ENCODE results near the gene MRPS18B. TPM values are rescaled to one million over a fixed set of nuclear protein-coding genes. Genes with fewer than 3 reads are reported as not detected.
"Not testable (repeated sequence)": the region's sequence is repeated elsewhere in the genome, so short reads cannot be mapped to it uniquely, and the experiment has no call there.

MRPS18B gene
- total RNA-seq, 2 experiments from 2014 or later = 105 to 106 TPM

DNA sequence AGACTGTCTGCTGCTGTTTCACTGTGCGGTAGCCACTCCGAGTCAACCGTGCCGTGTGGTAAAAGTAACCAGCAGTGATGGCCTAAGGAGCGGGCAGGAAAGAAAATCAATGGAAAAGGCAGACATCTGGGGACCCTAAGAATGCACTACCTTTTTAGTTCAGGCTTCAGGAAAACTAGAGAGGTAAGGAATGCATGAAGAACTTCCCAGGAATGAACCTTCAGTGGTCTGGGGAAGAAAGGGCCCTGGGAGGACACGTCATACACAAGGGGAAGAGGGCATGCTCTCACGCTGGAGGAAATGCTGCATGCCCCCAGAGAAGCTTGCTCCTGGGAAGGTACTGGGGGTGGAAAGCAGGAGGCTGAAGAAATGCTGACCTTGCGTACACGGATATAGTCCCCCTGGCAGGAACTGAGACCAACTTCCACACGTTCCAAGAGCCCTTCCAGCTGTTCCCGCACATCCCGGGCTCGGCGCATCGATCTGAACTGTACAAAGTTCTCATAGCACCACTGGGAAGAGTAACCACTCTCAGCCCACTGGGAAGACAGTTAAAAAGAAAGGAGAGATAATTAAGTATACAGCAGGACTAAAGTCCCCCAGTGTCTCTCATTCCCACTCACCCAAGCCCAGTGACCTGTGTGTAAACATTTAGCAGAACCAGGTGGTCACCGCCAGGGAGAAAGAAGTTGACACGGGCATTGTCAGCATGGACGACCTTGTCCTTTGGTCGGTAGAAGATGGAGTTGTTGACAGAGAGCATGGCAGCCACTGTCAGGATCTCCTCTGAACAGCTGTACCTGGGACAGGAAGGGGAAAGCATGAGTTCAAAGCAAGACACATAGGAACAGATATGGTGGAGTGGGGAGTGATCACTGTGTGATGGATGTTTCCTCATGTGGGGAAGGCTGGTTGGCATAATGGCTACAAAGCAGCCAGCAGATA, 37.4 kb downstream of the MRPS18B start:
- CTCF ChIA-PET = interaction anchor here (1.5 kb wide), 1 partner anchor 425 kb away, joined by 5 read pairs; no protein-coding TSS in a partner anchor
- POLR2A ChIA-PET = no interaction called here

DNA sequence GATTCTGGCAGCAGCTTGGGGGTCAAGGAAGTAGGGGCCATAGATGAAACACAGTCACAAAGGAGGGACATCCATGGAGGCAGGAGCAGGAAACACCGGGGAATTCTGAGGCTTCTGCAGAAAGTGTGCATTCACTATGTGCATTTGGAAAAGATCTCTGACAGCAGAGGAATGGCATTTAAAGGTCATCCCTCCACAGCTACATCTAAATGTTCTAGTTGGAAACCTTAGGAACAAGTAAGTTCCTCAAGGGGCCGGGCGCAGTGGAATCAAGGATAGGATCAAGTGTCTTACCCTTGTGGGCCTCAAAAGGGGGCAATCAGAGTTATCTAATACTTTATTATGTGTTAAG, 38.1 kb downstream of the MRPS18B start:
- ChIA-PET POLR2A (interaction anchor here (0.5 kb wide), 1 partner anchor 14 kb away, joined by 4 read pairs; no protein-coding TSS in a partner anchor), CTCF (interaction anchor here (1.5 kb wide), 1 partner anchor 425 kb away, joined by 5 read pairs; no protein-coding TSS in a partner anchor)

DNA sequence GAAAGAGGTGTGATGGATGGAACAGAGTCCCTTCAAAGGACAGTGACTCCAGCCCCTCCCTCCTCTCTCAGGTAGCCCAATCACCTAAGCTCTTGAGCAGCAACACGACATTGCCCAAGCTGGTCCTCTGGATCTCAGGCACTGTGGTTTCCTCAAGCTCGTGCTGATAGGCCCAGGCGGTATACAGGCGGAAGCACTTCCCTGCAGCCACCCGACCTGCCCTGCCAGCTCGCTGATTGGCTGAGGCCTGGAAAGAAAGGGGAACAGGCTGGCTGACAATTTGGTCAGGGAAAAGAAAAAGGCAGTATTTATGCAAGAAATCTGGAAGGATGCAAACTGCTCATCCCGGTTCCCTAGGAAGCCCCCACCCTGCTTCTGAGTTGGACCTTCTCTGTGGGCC, 38.9 kb downstream of the MRPS18B start:
- ChIA-PET CTCF (interaction anchor here (0.5 to 1.5 kb wide), 2 partner anchors 150 to 424 kb away, joined by 3 to 5 read pairs; no protein-coding TSS in a partner anchor), POLR2A (no interaction called here)

DNA sequence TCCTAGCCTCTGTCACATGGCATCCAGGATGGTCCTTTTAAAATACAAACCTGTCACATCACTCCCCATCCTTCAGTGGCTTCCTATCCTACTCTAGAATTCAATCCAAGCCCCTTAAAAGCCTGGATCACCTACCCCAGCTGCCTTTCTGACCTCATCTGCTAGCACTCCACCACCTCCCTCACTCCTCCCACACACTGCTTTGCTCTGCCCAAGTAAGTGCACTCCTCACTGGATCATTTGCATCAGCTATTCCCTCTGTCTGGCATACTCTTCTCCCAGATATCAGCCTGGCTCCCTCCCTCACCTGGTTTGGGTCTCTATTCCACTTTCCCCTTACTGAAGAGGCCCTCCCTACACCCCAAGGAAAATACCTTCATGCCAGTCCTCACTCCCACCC, 39.8 kb downstream of the MRPS18B start:
- ChIA-PET POLR2A (no interaction called here), CTCF (interaction anchor here (0.5 kb wide), 1 partner anchor 14 kb away, joined by 3 read pairs; no protein-coding TSS in a partner anchor)

DNA sequence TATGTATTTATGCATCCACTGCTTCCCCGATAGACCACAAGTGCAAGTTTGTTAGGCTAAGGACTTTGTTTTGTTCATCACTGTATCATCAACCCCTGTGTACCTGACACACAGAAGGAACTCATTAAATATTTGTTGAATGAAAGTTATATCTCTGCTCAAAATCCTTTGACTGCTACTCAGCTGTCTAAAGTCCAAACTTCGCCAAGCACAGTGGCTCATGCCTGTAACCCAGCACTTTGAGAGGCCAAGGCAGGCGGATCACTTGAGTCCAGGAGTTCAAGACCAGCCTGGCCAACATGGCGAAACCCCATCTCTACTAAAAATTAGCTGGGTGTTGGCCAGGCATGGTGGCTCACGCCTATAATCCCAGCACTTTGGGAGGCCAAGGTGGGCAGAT, 40.3 kb downstream of the MRPS18B start:
- POLR2A ChIA-PET = not testable (repeated sequence)
- CTCF ChIA-PET = interaction anchor here (0.5 kb wide), 1 partner anchor 14 kb away, joined by 3 read pairs; no protein-coding TSS in a partner anchor

DNA sequence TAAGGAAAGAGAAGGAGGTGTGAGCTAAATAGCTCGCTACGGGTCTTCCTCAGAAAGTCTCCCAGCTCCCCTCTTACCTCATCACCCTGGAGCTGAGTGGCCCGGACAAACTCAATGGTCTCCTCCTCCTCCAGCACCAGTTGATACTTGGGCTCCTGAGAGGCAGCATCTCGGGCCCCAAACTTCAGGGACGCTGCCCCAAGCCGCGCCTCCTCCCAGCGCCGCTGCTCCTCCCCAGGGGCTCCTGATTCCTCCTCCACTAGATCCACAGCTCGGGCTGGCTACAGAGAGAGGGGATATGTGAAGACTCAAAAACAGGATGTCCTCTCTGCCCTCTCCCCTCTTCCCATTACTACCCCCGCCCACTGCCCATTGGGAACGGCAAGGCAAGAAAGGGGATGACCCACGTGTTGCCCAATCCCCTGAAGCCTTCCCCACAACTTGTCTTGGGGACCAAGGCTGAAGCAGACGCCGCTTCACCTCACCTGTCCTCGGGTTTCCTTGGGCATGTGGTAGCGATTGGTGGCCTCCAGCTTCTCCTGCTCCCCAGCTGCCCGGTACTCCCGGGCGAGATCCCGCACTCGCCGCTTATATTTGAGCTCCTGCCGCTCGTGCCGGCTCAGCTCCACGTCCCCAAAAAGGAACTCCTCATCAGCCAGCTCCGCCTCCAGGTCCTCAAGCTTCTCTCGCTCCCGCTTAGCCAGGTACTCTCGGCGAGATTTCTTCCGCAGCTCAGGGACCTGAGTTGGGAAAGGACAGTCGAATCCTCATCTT, 47.5 kb downstream of the MRPS18B start:
- POLR2A ChIA-PET = no interaction called here

DNA sequence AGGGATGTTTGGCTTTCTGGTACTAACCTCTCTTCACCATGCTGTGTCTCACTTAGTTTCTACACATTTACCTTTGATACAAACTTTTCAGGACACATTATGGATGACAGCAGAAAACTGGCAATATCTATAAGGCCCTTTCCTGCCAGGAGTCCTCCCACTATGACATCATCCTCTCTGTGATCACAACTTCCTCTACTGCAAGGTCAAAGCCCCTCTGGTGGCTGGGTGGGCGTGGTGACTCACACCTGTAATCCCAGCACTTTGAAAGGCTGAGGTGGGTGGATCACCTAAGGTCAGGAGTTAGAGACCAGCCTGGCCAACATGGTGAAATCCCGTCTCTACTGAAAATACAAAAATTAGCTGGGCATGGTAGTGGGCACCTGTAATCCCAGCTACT, 48.7 kb downstream of the MRPS18B start:
- POLR2A ChIA-PET = not testable (repeated sequence)
- CTCF ChIA-PET = interaction anchor here (0.9 kb wide), 1 partner anchor 56 kb away, joined by 3 read pairs; no protein-coding TSS in a partner anchor

More for the DNA sequence above, 47.5 kb downstream of the MRPS18B start:
- CTCF ChIA-PET = interaction anchor here (0.9 to 1.4 kb wide), 4 partner anchors 10 to 66 kb away, joined by 3 to 4 read pairs (median 3); no protein-coding TSS in a partner anchor

DNA sequence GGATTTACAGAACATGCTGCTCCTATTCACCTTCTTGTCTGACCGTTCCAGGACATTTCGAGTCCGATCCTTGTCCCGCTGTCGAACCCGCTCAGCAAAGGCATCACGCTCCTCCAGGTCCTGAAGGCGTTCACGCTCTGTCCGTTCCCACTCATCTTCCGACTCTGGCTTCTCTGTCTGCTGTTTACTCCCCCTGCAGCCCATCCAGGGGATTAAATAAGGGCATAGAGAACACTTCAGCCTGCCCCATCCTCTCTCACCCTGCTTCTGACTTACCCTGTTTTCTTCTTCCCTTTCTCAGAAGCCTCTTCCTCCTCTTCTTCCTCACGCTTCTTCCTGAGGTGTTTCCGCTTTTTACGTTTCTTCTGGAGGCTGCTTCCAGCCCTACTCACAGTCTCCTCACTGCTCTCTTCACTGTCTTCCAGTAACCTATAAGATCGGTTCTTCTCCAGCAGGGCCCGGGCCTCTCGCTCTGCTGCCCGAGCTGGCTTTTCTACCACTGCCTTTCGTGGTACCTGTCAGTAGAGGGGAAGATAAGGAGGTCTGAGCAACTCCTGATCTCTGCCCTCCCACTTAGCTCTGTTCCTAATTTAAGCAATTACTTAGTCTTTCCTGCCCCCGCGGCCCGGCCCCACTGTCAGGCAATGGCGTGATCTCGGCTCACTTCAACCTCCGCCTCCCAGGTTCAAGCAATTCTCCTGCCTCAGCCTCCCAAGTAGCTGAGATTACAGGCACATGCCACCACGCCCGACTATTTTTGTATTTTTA, 53.3 kb downstream of the MRPS18B start:
- POLR2A ChIA-PET = interaction anchor here (0.5 kb wide), 1 partner anchor 143 kb away, joined by 14 read pairs; no protein-coding TSS in a partner anchor
- CTCF ChIA-PET = interaction anchor here (1.3 to 2.5 kb wide), 2 partner anchors 18 to 63 kb away, joined by 3 to 7 read pairs; no protein-coding TSS in a partner anchor

DNA sequence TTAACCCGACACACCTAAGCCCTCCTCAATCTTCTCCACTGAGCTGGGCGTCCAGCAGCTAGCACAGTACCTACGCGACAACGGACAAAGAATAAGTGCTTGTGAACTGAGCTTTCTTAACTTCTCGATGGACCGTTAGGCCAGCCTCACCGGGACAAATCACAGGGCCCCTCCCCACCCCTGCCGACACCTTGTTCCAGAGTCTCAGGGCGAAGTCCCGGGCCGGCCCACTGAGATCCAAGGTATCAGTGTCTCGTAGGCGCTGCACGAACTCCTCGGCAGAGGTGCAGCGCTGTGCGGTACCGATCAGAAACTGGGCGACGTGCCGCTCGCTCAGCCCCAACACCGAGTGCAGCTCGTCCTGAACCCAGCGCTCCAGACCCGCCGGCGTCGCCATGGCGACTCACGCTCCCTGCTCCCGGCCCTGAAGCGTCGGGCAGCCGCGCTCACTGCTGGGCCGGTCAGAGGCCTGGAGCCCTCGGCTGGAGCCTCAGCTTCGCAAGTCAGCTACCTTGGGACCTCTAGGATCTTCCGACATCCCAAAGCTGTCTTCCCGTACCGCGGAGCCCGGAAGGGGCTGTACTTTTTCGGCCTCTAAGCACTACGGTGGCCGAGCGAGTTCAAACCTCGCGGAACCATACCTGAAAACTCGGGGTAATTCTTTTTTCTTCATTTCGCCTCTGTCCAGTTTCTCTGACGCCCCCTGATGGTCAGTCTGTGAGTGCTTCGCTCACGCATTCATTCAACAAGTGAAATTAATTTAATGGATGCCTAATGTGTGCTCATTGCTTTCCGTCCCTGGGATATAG, 55.0 kb downstream of the MRPS18B start, which contains the start of gene DHX16:
DHX16 (minus strand) TSS at position 562 of the 809 bp plus-strand sequence; CDS start at position 397, 165 bp downstream.
- CTCF ChIA-PET = interaction anchor here (0.6 to 2.5 kb wide), 13 partner anchors 10 to 212 kb away, joined by 3 to 7 read pairs (median 4); partner anchors contain the start of genes ATAT1 and DDR1
- POLR2A ChIA-PET = interaction anchor here (0.5 to 1.3 kb wide), 4 partner anchors 15 to 58 kb away, joined by 3 to 6 read pairs (median 4); no protein-coding TSS in a partner anchor

Other genes with a start within 250 kb of the MRPS18B start
- 100 to 1,000 TPM; 349 to 357 TPM for gene HLA-E, start 128.3 kb upstream of the MRPS18B start, total RNA-seq
- gene GNL1, start 61.4 kb upstream of the MRPS18B start, total RNA-seq = 100 to 1,000 TPM; 112 to 119 TPM
- 10 to 100 TPM; 28.5 to 30.5 TPM for gene PRR3, start 60.5 kb upstream of the MRPS18B start, total RNA-seq
- gene ABCF1, start 46.4 kb upstream of the MRPS18B start, total RNA-seq = 100 to 1,000 TPM; 128 to 132 TPM
- 10 to 100 TPM; 92.9 to 98.7 TPM for gene PPP1R10, start 597 bp upstream of the MRPS18B start, total RNA-seq
- 1 to 10 TPM; 9.7 to 9.8 TPM for gene ATAT1, start 9.0 kb downstream of the MRPS18B start, total RNA-seq
- gene C6orf136, start 29.3 kb downstream of the MRPS18B start, total RNA-seq = 10 to 100 TPM; 28.1 to 32.4 TPM
- gene DHX16, start 55.2 kb downstream of the MRPS18B start, total RNA-seq = 10 to 100 TPM; 44.0 to 46.8 TPM
- gene PPP1R18, start 68.8 kb downstream of the MRPS18B start, total RNA-seq = 100 to 1,000 TPM; 146 to 149 TPM
- gene NRM, start 73.1 kb downstream of the MRPS18B start, total RNA-seq = 10 to 100 TPM; 26.9 to 27.1 TPM
- 10 to 100 TPM; 66.4 to 70.2 TPM for gene MDC1, start 99.4 kb downstream of the MRPS18B start, total RNA-seq
- gene TUBB, start 102.5 kb downstream of the MRPS18B start, total RNA-seq = 1,000 to 10,000 TPM; 1,549 to 1,571 TPM
- 100 to 1,000 TPM; 178 to 186 TPM for gene FLOT1, start 124.8 kb downstream of the MRPS18B start, total RNA-seq
- gene IER3, start 126.7 kb downstream of the MRPS18B start, total RNA-seq = 100 to 1,000 TPM; 312 to 322 TPM